Cardiac septum (tissue), 1 donor: ENCODE measurements around the gene AFAP1. TPM values are rescaled to one million over a fixed set of nuclear protein-coding genes. Genes with fewer than 3 reads are reported as not detected.

ENCODE experiments used
- DNase-seq: peaks from one replicate; pipeline ENCODE4 v3.0.0-alpha.2; 2020; ENCODE audit warnings: low spot score
- intact Hi-C: fragments of 100-400 bp; cut with DNase I; formaldehyde crosslinking; loops from one replicate; pipeline ENCODE4 v1.14.0; 2022
- total RNA-seq: library from RNA; stranded (reverse); fragmentation: NEBNext Ultra II Directional; extraction: Animal tissue kit (Norgen Biotek cat#: 25700); gene quantifications from one replicate; pipeline ENCODE4 v1.2.1, GENCODE V29; 2021
- donor health status: DM: no; HTN: no; CAD: no.

AFAP1 gene
- total RNA-seq, 1 donor from 2014 or later: 8.7 TPM

DNA sequence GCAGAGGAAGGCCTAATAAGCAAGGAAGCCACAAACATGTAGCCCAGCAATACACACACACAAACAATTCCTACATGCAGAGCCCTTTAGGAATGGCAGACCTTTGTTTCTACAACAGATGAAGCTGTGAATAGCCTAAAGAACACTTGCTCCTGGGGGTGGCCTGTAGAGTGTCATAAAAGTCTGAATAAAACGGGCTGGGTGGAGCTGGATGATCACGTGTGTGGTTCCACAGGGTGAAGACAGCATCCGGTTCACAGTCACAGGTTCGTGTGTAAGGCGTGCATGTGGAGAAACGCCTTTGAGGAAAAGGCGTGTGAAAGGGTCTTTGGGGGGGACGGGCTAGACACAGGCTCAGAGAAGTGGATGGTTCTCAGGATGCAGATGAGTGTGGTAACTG lies 156.1 kb downstream of the AFAP1 start:
- intact Hi-C loops: no loop called here

DNA sequence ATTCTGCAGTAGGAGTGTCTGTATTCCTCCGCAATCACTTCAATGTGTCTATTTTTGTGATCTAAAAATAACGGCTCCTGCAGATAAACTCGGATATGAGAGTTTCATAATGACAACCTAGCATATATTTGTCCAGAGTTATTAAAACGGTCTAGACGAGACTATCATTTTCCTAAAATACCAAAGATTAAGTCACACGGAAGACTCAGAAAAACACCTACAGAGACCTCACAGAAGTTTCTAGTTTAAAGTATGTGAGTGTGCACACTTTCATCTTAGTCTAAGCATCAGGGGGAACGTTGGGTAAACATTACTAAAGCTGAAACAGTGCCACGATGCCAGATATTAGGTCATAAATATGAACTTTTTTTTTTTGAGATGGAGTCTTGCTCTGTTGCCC lies 156.9 kb downstream of the AFAP1 start:
- no peak for DNase-seq
- intact Hi-C loops: no loop called here

More for the DNA sequence above, 156.1 kb downstream of the AFAP1 start:
- DNase-seq: peak; percentile 22

GRCh38 chr4:7781993-7782392 lies 157.7 kb downstream of the AFAP1 start:
- intact Hi-C loops: no loop called here
- peak; percentile 73 for DNase-seq

GRCh38 chr4:7781366-7781765 lies 158.3 kb downstream of the AFAP1 start:
- intact Hi-C loops: no loop called here
- peak; percentile 78 for DNase-seq

- no peak for DNase-seq
- intact Hi-C loops: no loop called here
Observed at GRCh38 chr4:7780751-7781348, 158.8 kb downstream of the AFAP1 start.

DNA sequence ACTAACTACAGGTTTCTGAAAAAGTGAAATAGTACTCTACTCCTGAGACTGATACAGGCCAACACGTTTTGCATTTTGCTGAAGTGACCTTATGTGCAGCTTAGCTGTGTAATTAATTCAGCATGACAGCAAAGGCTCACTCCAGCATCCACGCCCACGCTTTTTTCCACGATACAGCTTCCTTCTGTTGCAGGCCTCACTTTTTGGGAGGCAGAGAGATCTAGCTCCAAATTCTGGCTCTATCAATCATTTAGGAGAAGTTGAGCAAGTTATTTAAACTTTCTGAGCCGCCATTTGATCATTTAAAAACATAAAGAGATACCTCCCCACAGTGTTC lies 160.3 kb downstream of the AFAP1 start:
- intact Hi-C loops: no loop called here
- DNase-seq: peak; percentile 59

- DNase-seq: peak; percentile 53
- intact Hi-C loops: no loop called here
Observed at GRCh38 chr4:7778510-7779431, 160.9 kb downstream of the AFAP1 start.

DNA sequence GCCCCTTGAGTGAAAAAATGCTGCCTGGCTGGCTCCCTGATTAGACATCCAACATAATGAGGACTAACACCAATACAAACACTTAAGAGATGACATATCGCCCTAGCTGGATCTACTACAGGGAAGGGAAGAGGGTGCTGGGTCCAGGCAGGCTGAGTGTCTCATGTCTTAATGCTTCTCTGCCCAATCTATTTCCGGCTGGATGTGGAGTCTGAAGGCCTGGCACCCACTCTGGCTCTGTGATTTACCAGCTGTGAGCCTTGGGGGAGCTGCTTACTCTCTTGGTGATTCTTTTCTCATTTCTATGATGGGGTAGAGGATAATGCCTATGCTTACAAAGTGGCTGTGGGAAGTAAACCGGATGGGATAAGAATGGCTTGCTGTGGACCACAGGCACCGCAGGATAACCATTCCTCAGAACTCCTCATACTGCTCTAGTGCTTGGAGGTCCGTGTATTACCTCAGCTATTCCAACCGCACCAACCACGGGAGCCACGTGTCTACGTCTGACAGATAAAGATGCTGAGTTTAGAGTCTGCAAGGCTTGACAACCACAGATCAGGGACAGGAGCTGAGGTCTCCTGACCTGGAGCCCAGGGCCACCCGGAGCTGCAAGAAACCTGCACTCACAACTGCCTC lies 161.7 kb downstream of the AFAP1 start:
- DNase-seq: peak; percentile 24
- intact Hi-C loops: no loop called here

GRCh38 chr4:7777017-7777710 lies 162.5 kb downstream of the AFAP1 start:
- DNase-seq: peak; percentile 39
- intact Hi-C loops: no loop called here

DNA sequence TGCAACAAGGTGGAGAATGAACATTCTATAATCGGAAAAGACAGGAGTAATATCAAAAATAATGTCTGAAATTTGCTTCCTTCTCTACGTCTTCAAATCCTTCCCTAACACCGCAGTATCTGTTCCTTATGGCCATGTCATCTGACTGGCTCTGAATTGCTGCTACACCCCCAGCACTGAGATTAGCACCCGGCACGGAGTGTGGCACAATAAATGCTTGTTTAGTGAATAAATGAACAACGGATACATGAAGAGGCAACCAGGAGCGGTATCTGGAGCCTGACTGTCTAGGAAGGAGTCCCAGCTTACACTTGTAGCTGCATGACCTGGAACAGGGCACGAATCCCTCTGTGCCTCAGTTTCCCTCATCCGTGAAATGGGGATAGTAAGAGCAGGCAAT lies 164.3 kb downstream of the AFAP1 start:
- intact Hi-C loops: no loop called here
- DNase-seq: no peak

DNA sequence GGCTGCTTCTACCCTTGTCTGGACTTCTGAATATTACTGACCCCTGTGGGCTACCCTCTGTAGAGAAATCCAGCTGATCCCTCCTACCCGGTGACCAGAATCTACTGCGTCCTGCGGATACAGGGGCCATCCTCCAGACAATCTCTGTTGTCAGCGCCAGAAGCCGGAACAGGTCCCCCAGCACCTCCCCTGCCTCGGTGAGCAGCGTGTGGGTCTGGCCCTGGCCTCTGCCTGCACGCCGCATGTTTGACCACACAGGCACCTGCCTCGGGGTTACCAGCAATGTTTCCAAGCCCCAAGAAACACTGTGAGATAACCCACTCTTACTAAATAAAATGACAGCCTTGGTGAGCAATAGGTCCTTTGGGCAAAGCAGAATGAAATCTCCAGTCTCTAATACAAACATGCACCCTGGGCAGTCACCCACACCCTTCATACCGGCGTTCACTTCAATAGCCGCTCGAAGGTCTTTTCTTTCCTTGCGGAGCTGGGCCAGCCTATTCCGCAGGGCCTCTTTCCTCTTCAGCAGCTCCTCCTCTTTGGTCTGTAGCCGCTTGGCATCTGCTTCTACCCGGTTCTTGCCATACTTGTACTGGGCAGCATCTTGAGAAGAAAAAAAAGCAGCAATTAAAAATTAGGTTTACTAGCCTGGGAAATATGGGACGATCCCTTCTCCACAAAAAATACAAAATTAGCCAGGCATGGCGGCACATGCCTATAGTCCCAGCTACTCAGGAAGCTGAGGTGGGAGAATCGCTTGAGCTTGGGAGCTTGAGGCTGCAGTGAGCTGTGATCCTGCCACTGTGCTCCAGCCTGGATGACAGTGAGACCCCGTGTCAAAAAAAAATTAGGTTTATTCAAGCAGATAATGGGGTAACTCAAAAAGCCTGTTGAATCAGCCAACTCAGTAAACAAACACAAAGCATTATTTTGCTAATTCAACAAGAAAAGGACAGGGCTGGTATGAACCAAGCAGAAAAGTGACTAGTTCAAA lies 165.1 kb downstream of the AFAP1 start:
- DNase-seq: peak; percentile 61
- intact Hi-C loops: no loop called here

- intact Hi-C loops: no loop called here
- no peak for DNase-seq
Observed at GRCh38 chr4:7773401-7774180, 166.1 kb downstream of the AFAP1 start.

DNA sequence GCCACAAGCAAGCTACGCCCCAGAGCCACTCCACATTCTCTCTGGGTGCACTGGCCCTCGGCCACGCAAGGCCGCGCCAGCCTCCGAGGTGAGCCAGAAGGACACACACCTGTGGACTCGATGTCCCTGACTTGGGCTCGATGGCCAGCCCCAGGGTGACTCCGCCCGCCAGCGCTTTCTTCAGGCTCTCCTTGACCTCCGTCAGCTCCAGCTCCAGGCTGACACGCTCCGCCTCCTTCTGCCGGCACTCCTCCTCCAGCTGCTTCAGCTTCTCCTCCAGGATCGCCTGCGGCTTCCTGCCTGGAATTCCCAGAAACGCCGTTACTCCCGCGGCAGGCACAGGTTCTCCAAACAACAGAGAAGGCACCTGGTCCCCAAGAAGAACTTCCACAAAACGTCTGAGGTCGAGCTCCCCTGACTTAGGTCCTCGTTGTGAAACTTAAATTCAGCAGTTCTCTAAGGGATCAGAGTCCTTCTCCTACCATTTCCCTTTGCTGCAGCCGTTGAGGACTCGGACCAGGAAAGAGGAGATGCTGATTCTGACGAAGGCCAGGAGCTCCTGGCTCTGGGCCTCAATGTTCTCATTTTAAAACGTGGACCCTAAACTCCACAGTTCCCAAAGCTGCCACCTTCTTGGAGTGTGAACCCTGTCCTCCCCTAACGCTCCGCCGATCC lies 166.8 kb downstream of the AFAP1 start:
- intact Hi-C loops: no loop called here
- DNase-seq: no peak

GRCh38 chr4:7771541-7772507 lies 167.8 kb downstream of the AFAP1 start:
- DNase-seq: no peak
- intact Hi-C loops: no loop called here

GRCh38 chr4:7771056-7771455 lies 168.6 kb downstream of the AFAP1 start:
- DNase-seq: no peak
- intact Hi-C loops: no loop called here

- DNase-seq: no peak
- intact Hi-C loops: no loop called here
Observed at GRCh38 chr4:7770224-7771050, 169.2 kb downstream of the AFAP1 start.
